Gastrocnemius medialis (tissue), 4 donors: Measurements from ENCODE around the gene MAD1L1. TPM values are rescaled to one million over a fixed set of nuclear protein-coding genes. Genes with fewer than 3 reads are reported as not detected.

Source experiments
- ATAC-seq, 2 donors: fragments of 150-250 bp; one replicate each; pipeline ENCODE4 v1.9.1; 2016
- DNase-seq, 2 donors: peaks; one replicate each; pipeline ENCODE4 v3.0.0-alpha.2; 2019
- H3K27ac ChIP-seq, 4 donors: fragments of 200-600 bp; sonication (generic); 1 replicate in 1 of 4; 2 replicates in 3 of 4; pipeline ENCODE4 v1.5.1; 2016 to 2018; ENCODE audit warnings: mild to moderate bottlenecking in 2 of 4, moderate library complexity in 1 of 4
- H3K27me3 ChIP-seq, 3 donors: fragments of 200-600 bp; sonication (generic) in 2 of 3; 1 replicate in 1 of 3; 2 replicates in 2 of 3; pipeline versions ENCODE4 v1.5.1 to v1.6.0; 2016 to 2019; ENCODE audit warnings: mild to moderate bottlenecking in 1 of 3, moderate library complexity in 1 of 3
- H3K36me3 ChIP-seq, 2 donors: fragments of 200-600 bp; sonication (generic) in 1 of 2; one replicate each; pipeline ENCODE4 v1.5.1; 2017 to 2018
- H3K4me1 ChIP-seq, 2 donors: fragments of 200-600 bp; sonication (generic) in 1 of 2; one replicate each; pipeline ENCODE4 v1.5.1; 2016 to 2017; ENCODE audit warnings: mild to moderate bottlenecking in 2 of 2
- H3K4me3 ChIP-seq, 4 donors: fragments of 200-600 bp; sonication (generic) in 3 of 4; 1 replicate in 1 of 4; 2 replicates in 3 of 4; pipeline ENCODE4 v1.5.1; 2016 to 2019; ENCODE audit warnings: mild to moderate bottlenecking in 2 of 4
- H3K9me3 ChIP-seq, 3 donors: fragments of 200-600 bp; sonication (generic) in 2 of 3; 1 replicate in 1 of 3; 2 replicates in 2 of 3; pipeline ENCODE4 v1.5.1; 2016 to 2019
- POLR2A ChIP-seq, 2 donors: fragments of 450-650 bp; IDR thresholded peaks; one replicate each; pipeline ENCODE4 v1.6.1; 2017; ENCODE audit warnings: antibody characterized with exemption in 2 of 2, mild to moderate bottlenecking in 2 of 2, moderate library complexity in 2 of 2
- in situ Hi-C, 4 donors: fragments of 200-750 bp; cut with MboI; loops; one replicate each; pipeline versions ENCODE4 v1.15.0 to v1.8.0; 2017; ENCODE audit warnings: low sequenced_read_pairs in 4 of 4
- intact Hi-C: fragments of 100-400 bp; cut with DNase I; formaldehyde crosslinking; loops from one replicate; pipeline ENCODE4 v1.15.1; 2023; ENCODE audit warnings: low total_unique reads
- total RNA-seq, 4 donors: library from RNA; depleted of rRNA; stranded (reverse); fragments of >200 nt; gene quantifications; one replicate each; pipeline versions ENCODE4 v1.1.0 to v1.2.3, GENCODE V29; 2016
- TF ChIP-seq, protein P1 (sequence below), 5 experiments: fragments of 450-650 bp in 3 of 5; fragments of 200-600 bp in 2 of 5; sonication (generic) in 2 of 5; IDR thresholded peaks in 4 of 5; conservative IDR thresholded peaks in 1 of 5; 1 replicate in 4 of 5; 2 replicates in 1 of 5; pipeline ENCODE4 v1.5.1; 2016 to 2019; ENCODE audit warnings: antibody characterized with exemption in 5 of 5, mild to moderate bottlenecking in 3 of 5, moderate library complexity in 3 of 5

The MAD1L1 gene
- total RNA-seq, 4 donors from 2014 or later: 19.7 to 32.4 (median 22.7) TPM

DNA sequence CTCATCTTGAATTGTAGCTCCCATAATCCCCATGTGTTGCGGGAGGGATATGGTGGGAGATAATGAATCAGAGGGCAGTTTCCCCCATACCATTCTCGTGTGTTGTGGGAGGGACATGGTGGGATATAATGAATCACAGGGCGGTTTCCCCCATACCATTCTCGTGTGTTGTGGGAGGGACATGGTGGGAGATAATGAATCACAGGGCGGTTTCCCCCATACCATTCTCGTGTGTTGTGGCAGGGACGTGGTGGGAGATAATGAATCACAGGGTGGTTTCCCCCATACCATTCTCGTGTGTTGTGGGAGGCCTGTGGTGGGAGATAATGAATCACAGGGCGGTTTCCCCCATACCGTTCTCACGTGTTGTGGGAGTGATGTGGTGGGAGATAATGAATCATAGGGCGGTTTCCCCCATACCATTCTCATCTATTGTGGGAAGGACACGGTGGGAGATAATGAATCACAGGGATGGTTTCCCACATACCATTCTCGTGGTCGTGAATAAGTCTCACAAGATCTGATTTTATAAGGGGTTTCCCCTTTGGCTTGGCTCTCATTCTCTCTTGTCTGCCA lies 271.0 kb downstream of the MAD1L1 start:
- intact Hi-C loops (no loop called here), in situ Hi-C loops (no loop called here)
- TF ChIP-seq, protein P1, sequence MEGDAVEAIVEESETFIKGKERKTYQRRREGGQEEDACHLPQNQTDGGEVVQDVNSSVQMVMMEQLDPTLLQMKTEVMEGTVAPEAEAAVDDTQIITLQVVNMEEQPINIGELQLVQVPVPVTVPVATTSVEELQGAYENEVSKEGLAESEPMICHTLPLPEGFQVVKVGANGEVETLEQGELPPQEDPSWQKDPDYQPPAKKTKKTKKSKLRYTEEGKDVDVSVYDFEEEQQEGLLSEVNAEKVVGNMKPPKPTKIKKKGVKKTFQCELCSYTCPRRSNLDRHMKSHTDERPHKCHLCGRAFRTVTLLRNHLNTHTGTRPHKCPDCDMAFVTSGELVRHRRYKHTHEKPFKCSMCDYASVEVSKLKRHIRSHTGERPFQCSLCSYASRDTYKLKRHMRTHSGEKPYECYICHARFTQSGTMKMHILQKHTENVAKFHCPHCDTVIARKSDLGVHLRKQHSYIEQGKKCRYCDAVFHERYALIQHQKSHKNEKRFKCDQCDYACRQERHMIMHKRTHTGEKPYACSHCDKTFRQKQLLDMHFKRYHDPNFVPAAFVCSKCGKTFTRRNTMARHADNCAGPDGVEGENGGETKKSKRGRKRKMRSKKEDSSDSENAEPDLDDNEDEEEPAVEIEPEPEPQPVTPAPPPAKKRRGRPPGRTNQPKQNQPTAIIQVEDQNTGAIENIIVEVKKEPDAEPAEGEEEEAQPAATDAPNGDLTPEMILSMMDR (IDR thresholded peaks at IDR 0.05 in 4 of 5, conservative IDR thresholded peaks at IDR 0.05 in 1 of 5): no peak
- TF ChIP-seq POLR2A (IDR thresholded peaks at IDR 0.05): no peak
- no peaks in the 10 kb centered on the region for H3K4me1 ChIP-seq
- H3K27ac ChIP-seq: no peak overlapping the region
- no peaks in the 10 kb centered on the region for H3K27me3 ChIP-seq
- H3K36me3 ChIP-seq: no peaks in the 10 kb centered on the region
- ATAC-seq: no peak
- no peak for DNase-seq
- H3K9me3 ChIP-seq: no peaks in the 10 kb centered on the region
- H3K4me3 ChIP-seq: no peak overlapping the region

GRCh38 chr7:1959305-1959704 lies 273.4 kb downstream of the MAD1L1 start:
- H3K36me3 ChIP-seq: no peaks in the 10 kb centered on the region

GRCh38 chr7:1957471-1958225 lies 275.1 kb downstream of the MAD1L1 start:
- Histone ChIP-seq H3K36me3 (no peaks in the 10 kb centered on the region), H3K27me3 (no peaks in the 10 kb centered on the region), H3K4me1 (no peaks in the 10 kb centered on the region), H3K27ac (no peak overlapping the region), H3K9me3 (no peaks in the 10 kb centered on the region), H3K4me3 (no peak overlapping the region)
- intact Hi-C loops: no loop called here
- no peak for DNase-seq
- in situ Hi-C loops: no loop called here
- no peak for ATAC-seq
- TF ChIP-seq, protein P1 (IDR thresholded peaks at IDR 0.05 in 4 of 5, conservative IDR thresholded peaks at IDR 0.05 in 1 of 5): no peak
- no peak for TF ChIP-seq POLR2A (IDR thresholded peaks at IDR 0.05)

More at GRCh38 chr7:1959305-1959704, 273.4 kb downstream of the MAD1L1 start:
- no peaks in the 10 kb centered on the region for H3K27me3 ChIP-seq
- H3K4me1 ChIP-seq: no peaks in the 10 kb centered on the region
- H3K27ac ChIP-seq: no peak overlapping the region
- in situ Hi-C loops: no loop called here
- no peak for TF ChIP-seq POLR2A (IDR thresholded peaks at IDR 0.05)
- TF ChIP-seq, protein P1 (IDR thresholded peaks at IDR 0.05 in 4 of 5, conservative IDR thresholded peaks at IDR 0.05 in 1 of 5): no peak
- ATAC-seq (no peak), DNase-seq (no peak)
- intact Hi-C loops: no loop called here
- H3K4me3 ChIP-seq: no peak overlapping the region
- H3K9me3 ChIP-seq: no peaks in the 10 kb centered on the region

DNA sequence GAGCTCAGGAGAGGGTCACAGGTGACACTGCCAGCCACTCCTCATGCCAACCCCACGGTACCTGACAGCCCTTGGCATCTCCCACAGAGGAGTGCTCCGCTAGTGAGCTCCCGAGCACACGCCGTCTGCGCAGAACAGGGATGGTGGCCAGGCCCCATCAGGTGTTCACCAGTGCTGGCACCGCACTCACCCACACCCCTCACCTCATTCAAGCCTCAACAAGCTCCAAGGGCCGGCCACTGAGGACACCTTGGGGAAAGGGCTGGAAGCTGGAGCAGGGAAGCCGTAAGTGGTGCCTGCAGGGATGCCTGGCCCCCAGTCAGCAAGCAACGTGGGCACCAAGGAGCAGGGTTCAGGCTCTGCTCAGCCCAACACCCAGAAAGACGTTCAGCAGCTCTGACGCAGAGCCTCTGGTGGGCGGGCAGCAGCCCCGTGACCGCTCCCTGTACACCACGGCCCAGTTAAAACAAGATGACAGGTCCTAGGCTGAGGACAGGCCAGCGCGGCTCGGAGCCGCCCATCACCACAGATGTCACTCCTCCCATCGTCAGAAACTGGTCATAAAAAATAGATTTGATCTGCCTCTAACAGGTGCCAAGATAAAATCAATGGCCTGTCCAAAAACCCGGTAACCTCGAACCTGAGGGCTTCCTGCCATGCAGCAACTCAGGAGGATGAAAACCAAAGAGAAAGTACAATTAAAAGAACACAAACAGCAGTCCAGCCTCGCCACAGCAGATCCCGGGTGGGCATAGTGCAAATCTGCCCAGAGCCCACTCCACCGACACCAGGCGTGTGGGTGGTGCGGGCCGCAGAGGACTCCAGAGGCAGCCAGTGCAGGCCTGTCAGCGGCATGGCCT lies 275.9 kb downstream of the MAD1L1 start:
- Histone ChIP-seq H3K4me1 (no peaks in the 10 kb centered on the region), H3K27me3 (no peaks in the 10 kb centered on the region), H3K36me3 (no peaks in the 10 kb centered on the region), H3K4me3 (no peak overlapping the region), H3K9me3 (no peaks in the 10 kb centered on the region), H3K27ac (no peak overlapping the region)
- in situ Hi-C loops (no loop called here), intact Hi-C loops (no loop called here)
- no peak for DNase-seq
- ATAC-seq: no peak
- no peak for TF ChIP-seq POLR2A (IDR thresholded peaks at IDR 0.05)
- TF ChIP-seq, protein P1 (IDR thresholded peaks at IDR 0.05 in 4 of 5, conservative IDR thresholded peaks at IDR 0.05 in 1 of 5): no peak
